Neural cell (in vitro differentiated cells): ENCODE measurements around the gene DYNLRB1.

Source experiments
- CTCF ChIP-seq: fragments of 450-650 bp; IDR thresholded peaks from 2 replicates; pipeline ENCODE4 v1.5.1; 2014; ENCODE audit warnings: antibody characterized with exemption, mild to moderate bottlenecking, moderate library complexity; ENCODE audit not compliant: poor library complexity, severe bottlenecking
- EZH2 ChIP-seq: fragments of 200-600, 300-800 bp; shearing (Covaris generic), sonication (generic); IDR thresholded peaks from 2 replicates; pipeline ENCODE4 v1.6.1; 2014; ENCODE audit warnings: antibody characterized with exemption, low read length, borderline replicate concordance, mild to moderate bottlenecking; ENCODE audit not compliant: insufficient read depth, poor library complexity, severe bottlenecking
- POLR2AphosphoS5 ChIP-seq: IDR thresholded peaks from 2 replicates; pipeline ENCODE4 v1.6.1; 2012
- RAD21 ChIP-seq: fragments of 450-650 bp; conservative IDR thresholded peaks from 2 replicates; pipeline ENCODE4 v1.6.1; 2014; ENCODE audit warnings: antibody characterized with exemption, mild to moderate bottlenecking, moderate library complexity
- SMC3 ChIP-seq: fragments of 450-650 bp; conservative IDR thresholded peaks from 2 replicates; pipeline ENCODE4 v1.6.1; 2014; ENCODE audit warnings: antibody characterized with exemption, mild to moderate bottlenecking, moderate library complexity; ENCODE audit not compliant: poor library complexity

GRCh38 chr20:34517114-34517505 is 888 bp downstream of the DYNLRB1 start:
- TF ChIP-seq CTCF (no peak), EZH2 (no peak), RAD21 (no peak), POLR2AphosphoS5 (no peak), SMC3 (no peak)
